ENCODE measurements around the gene XDH.
A peak's percentile ranks its signal among the peaks of the same experiment; 100 is the strongest.

XDH gene

DNA sequence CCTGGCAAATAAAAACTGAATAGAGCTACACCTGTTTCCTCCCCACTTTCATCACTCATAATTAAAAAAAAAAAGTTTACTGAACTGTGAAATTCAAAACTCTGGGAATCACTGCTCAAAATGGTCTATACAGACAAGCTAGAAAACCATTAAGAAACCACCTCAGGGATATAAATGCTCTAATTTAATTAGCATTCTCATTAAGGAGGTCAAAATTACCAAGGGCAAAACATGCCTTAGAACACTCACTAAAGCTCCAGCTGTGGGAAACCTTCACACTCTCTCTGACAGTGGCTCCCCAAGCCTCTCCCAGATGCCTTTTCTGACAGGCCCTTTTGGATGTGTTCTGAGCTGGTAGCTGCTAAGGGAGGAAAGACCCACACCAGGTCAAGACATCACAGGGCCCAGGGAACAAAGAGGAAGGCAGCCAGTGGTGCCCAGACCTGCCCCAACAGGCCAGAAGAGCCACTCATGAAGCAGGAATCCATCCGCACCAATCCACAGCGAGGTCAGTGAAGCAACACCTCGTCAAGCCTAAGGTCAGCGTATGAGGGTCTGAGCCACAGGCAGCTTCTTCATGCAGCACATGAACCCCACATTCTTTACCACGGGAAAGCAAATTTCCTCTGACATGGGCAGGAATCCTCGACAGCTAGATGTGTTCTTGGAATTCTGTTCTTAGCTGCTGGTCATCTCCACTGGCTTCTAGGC, 35.6 kb downstream of the XDH start:
- in situ Hi-C loops (cut with MboI; ENCODE audit: low pct_unique_long_range_greater_than_20kb, low sequenced_read_pairs), result no loop called here
- no peak for DNase-seq

DNA sequence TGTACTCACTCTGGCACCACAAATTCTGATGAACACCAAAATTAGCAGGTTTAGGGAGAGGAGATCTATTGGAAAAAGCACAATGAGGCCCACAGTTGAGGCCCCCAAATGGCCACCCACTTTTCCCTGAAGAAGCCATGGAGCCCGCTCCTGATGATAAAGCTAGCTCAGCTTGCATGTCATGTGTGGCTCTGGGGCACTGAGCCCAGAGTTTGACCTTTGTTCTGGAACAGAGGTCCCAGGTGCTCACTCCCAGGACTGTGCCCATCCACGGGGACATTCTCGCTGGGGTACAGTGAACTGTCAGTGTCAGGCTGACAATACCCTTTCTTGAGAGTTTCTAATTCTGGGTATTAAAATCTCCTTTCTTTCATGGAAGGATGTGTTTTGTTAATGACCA, 36.2 kb downstream of the XDH start:
- in situ Hi-C loops (cut with MboI; ENCODE audit: low pct_unique_long_range_greater_than_20kb, low sequenced_read_pairs), result no loop called here
- no peak for DNase-seq

DNA sequence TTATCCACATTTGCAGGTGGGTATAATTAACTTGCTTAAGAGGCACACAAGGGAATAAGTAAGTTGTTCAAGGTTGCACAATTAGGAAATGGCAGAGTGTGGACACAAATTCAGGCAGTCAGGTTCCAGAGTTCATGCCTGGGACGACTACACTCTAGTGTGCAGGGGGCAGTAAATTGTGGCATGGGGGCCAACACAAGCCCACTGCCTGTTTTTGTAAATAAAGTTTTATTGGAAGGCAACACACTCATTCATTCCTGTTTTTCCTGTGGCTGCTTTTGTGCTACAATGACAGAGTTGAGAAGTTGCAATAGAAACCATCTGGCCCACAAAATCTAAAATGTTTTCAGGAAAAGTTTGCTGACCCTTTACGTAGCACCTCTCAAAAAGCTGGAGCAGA, 41.4 kb downstream of the XDH start:
- in situ Hi-C loops (cut with MboI; ENCODE audit: low pct_unique_long_range_greater_than_20kb, low sequenced_read_pairs), result no loop called here
- no peak for DNase-seq

DNA sequence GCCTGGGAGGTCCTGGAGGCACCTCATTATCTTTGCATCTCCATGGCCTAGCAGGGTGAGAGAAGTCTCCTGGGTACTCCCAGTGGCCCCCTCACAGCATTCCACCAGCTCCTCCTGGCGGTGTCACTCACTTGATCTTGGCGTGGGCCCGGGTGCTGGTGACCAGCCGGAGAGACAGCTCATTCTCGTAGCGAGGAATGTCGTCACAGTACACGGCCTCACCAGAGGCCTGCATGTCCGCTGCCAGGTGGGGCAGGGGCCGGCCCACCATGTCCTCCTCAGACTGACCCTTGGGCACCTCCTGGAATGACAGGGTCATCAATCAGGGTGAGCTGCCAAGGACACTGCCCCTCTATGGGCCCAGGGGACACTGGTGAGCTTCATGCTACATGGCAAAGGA, 42.4 kb downstream of the XDH start:
- no peak for DNase-seq
- in situ Hi-C loops (cut with MboI; ENCODE audit: low pct_unique_long_range_greater_than_20kb, low sequenced_read_pairs), result no loop called here

DNA sequence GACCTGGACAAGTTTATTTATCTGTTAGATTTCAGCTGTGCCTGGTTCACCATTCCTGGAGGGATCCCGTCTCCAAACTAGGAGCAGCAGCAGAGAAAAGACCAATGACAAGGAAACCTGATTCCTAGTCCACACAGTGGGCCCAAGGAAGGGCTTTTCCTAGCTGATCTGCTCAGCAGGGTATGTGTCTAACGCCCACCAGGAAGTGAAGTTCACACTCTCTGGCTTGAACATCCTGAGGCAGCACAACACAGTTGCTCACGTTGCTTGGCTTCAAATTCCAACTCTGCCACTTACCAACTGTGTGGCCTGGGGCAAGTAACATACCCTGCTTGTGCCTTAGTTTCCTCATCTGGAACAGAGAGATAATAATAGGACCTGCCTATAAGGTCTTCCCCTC, 42.9 kb downstream of the XDH start:
- no peak for DNase-seq
- in situ Hi-C loops (cut with MboI; ENCODE audit: low pct_unique_long_range_greater_than_20kb, low sequenced_read_pairs), result no loop called here

DNA sequence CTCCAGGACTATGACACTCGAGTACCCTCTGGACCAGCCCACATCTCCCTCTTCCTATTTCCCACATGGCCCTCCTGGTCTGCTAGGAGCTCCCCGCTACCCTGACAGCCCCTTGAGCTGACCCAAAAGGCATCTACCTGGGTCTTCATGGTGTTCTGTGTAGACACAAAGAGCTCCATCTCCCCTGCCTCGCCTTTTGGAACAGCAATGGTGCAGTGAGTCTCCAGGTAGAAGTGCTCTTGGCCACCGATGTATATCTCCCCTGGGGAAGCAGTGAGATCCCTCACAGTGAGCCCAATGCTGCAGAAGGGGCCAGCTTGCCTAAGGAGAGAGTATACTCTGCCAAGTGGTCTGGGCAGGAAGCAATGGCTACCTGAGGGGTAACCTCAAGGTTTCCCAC, 47.8 kb downstream of the XDH start:
- DNase-seq, result no peak
- in situ Hi-C loops (cut with MboI; ENCODE audit: low pct_unique_long_range_greater_than_20kb, low sequenced_read_pairs), result no loop called here

DNA sequence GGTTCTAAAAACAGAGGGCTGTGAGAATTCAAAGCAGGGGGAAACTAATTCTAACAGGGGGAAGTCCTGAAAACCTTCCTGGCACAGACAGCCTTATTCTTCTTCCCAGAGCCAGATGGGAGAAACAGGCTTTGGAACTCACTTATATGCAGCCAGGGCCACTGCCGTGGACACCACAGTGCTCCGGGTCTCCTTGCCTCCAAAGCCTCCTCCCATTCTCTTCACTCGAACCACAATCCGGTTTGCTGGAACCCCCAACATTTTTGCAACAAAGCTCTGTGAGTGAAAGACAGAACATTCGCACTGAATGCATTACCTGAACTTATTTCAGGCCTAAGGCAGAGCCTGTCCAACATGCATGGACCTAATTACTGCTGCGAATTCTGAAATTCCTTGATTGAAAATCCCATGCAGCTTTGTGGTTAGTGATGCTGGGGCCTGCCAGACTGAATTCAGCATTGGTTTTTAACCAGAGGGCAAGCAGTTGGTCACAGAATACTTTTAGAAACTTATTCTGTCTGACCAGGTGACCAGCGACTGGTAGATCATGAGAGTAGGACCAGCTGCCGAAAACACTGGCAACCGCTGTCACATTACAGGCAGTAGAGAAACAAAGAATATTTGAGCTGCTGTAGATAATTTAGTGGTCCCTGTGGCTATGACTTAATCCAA, 48.6 kb downstream of the XDH start:
- no peak for DNase-seq
- in situ Hi-C loops (cut with MboI; ENCODE audit: low pct_unique_long_range_greater_than_20kb, low sequenced_read_pairs), result no loop called here

DNA sequence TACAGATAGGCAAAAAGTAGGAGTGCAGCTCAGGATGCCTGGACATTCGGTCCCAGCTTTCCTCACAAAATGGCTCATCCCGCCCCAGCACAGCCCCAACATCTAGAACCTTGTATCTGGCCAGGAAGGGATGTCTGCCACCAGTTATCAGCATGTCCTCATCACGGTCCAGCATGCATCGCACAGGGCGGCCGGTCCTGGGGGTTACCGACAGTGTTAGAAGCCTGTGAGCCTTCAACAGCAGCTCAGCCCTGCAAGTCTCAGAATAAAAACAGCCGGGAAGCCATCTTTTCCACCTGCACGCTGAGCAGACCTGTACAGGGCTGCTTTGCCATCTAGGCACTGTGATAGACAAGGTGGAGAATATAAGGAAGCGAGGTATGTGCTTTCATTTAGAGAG, 49.2 kb downstream of the XDH start:
- no peak for DNase-seq
- in situ Hi-C loops (cut with MboI; ENCODE audit: low pct_unique_long_range_greater_than_20kb, low sequenced_read_pairs), result no loop called here

DNA sequence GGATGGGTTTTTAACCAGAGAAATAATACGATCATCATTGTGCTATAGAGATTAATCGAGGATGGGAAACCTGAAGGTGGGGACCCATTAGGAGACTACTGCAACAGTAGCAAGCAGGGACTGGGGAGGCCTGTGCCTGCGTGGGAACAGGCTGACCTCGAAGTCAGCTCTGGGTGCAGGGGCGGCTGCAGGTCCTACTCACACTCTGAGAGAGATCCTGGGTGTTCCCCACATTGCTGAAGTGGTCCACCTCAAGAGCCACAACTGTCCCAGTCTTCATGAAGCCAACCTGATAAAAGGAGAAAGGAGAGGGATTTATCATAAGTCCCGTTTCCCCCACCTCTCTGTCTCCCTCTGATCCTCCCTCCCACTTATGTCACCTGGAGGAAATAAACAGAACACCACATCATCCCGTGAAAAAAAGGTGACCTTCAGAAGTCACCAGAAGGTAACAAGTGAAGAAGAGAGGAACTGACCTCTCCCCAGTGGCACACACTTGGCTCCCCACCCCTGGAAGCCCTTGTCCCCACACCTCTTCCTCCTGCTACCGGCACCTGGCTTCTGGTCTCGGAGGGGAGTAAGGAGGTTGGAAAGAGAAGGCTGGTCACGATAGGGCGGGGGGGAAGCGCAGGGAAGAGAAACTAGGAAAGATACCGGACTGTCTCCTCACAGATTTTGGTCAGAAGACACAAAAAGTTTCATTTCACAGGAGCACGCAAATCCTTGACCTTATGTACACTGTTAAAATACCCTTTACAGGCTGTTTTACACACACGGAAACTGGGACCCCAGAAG, 50.4 kb downstream of the XDH start:
- in situ Hi-C loops (cut with MboI; ENCODE audit: low pct_unique_long_range_greater_than_20kb, low sequenced_read_pairs), result no loop called here
- DNase-seq, result no peak

DNA sequence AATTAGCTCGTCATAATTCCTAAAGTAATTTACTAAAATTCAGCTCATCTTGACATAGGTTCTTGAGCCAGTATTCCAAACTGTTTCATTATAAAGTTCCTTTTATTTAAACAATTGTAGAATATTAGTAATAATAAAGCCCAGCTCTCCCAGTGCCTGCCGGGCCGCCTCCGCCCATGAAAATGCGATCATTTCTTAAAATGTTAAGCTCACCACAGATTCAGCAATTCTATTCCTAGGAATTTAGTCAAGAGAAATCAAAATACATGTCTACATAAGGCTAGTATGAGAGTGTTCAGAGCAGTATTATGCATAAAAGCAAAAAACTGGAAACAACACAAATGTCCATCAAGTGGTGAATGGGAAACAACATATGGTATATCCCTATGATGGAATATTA, 52.0 kb downstream of the XDH start:
- no peak for DNase-seq
- in situ Hi-C loops (cut with MboI; ENCODE audit: low pct_unique_long_range_greater_than_20kb, low sequenced_read_pairs), result no loop called here

DNA sequence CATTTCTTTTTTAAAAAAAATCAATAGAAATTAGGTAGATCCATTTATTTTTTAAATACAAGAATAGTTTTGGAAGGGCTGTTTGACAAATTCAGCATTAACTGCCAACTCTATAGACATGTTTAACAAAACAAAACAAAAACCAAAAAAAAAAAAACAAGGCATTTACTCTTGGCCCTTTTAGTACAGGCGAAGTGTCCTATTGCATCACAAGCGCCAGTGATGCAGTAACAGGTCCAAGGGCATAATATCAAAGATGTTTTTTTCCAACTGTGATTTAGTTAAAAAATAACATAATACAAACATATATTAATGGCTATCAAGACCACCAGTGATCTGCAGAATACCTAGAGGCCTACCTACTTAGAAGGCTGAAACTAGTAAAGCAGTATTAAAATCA, 55.3 kb downstream of the XDH start:
- DNase-seq, result no peak
- in situ Hi-C loops (cut with MboI; ENCODE audit: low pct_unique_long_range_greater_than_20kb, low sequenced_read_pairs), result no loop called here

DNA sequence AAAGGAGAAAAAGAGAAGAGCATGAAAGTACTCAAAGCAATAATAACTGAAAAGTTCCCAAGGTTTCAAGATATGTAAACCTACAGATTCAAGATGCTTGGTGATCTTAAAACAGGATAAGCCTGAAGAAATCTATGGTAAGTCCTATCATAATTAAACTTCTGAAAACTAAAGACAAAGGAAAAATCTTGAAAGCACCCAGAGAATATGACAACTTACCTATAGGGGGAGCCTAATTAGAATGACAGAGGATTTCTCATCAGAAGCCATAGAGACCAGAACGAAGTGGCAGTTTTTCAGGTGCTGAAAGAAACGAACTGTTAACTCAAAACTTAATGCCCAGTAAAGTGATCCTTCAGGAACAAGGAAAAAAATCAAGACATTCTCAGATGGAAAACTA, 59.7 kb downstream of the XDH start:
- DNase-seq, result peak; percentile 15
- in situ Hi-C loops (cut with MboI; ENCODE audit: low pct_unique_long_range_greater_than_20kb, low sequenced_read_pairs), result no loop called here

DNA sequence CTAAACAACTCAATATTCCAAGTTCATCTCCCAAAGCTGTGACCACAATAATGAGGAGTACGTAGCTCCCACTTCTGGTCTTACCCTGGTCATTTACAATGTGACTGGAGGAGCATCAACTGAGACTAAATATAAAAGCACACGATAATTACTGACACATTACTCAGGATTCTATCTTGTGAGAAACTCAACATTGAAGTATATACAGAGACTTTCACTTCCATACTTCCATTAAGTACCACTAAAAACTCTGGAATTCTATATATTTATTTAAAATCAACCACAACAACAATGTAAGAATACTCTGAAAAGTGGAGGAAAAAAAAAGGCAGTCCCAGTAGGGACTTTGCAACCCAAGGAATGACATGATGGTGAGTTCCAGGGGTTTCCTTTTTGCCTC, 61.4 kb downstream of the XDH start:
- no peak for DNase-seq
- in situ Hi-C loops (cut with MboI; ENCODE audit: low pct_unique_long_range_greater_than_20kb, low sequenced_read_pairs), result no loop called here

DNA sequence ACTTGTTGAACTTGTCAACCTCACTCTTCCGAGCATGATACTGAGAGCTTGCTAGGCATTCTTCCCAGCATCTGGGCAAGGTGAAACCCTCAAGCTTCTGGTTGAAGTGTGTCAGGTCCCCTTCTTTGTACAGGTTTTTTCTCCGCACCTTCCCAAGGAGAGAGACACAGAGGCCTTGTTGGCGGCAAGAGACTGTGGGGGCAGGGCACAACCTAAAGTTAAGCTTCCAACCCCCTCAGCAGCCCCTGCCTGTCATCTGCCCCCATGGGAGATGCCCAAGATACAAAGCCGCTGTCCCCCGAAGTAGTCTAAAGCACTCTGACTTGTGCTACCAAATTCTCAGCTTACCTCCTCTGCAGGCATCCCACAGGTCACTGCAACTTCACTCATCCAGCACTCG, 64.9 kb downstream of the XDH start:
- in situ Hi-C loops (cut with MboI; ENCODE audit: low pct_unique_long_range_greater_than_20kb, low sequenced_read_pairs), result loop anchor here (25.0 kb wide), 1 partner anchor 612 kb away; no protein-coding TSS in a partner anchor
- DNase-seq, result no peak

DNA sequence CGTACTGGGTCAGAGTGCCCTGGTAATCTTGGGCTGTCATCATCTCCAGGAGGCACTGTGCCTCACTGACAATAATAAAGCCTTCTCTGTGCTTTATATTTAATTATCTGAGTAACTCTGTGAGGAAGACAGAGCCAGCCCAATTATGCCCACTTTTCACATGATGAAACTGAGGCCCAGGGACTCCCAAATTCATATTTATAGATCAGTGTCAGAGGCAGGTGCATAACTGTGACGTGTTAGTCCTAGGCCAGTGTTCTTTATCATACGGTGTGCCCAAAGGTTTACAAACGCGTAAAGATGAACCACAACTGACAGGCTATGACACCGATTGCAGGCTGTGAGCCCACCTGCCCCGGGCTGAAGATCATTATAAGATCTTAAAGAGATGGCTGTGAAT, 65.4 kb downstream of the XDH start:
- DNase-seq, result no peak
- in situ Hi-C loops (cut with MboI; ENCODE audit: low pct_unique_long_range_greater_than_20kb, low sequenced_read_pairs), result loop anchor here (25.0 kb wide), 1 partner anchor 612 kb away; no protein-coding TSS in a partner anchor

DNA sequence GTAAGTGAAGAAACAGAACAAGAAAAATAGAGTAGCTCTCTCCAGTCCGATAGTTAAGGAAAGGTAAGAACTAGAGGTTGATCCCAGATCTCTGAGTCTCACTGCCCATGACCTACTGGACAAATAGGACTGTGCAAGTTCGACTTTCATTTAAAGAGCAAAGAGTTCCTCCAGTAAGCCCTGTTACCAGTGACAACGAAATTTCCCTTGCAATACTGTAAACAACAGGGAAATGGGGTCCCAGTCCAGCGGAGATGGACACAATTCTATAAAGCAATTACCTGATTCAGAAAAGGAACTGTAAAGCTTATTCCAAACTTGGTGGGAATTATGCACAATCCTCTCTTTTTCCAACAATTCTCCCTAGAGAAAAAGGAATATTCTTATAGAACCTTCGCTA, 65.9 kb downstream of the XDH start:
- no peak for DNase-seq
- in situ Hi-C loops (cut with MboI; ENCODE audit: low pct_unique_long_range_greater_than_20kb, low sequenced_read_pairs), result loop anchor here (25.0 kb wide), 1 partner anchor 611 kb away; no protein-coding TSS in a partner anchor

DNA sequence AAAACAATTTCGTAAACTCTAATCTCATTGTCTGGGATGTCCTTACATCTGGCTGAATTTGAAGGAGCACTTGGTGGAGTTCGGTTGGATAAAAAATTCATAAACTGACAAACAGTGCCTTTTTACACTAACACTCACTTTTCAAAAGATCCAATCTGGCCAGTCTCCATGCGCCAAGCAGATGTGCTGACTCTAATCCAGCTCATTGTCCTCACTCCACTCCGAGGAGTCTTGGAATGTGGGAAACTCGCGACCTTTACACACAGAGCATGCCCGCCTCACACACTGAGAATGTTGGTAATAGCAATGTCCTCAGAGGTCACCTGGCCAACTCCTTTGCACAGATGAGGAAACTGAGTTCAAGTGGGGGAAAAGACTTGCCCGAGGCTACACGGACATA, 66.8 kb downstream of the XDH start:
- in situ Hi-C loops (cut with MboI; ENCODE audit: low pct_unique_long_range_greater_than_20kb, low sequenced_read_pairs), result loop anchor here (25.0 kb wide), 1 partner anchor 610 kb away; no protein-coding TSS in a partner anchor
- no peak for DNase-seq

DNA sequence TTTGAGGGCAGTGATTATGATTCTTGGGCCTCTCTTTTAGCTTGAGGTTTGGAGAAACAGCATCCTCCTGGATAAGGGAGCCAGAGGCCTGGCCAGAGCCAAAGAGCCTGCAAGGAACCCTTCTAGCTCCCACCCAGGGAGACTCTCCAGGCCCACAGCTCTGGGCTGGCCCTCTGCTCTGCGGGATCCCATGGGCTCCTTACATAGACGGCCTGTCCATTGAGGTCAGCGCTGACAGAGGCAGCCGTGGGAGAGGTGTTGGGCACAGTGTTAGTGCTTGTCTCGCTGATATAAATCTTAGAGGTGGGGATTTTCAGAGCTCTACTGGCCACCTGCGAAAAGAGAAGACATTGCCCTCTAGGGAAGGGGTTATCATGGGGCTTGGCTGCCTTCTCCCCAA, 67.2 kb downstream of the XDH start:
- no peak for DNase-seq
- in situ Hi-C loops (cut with MboI; ENCODE audit: low pct_unique_long_range_greater_than_20kb, low sequenced_read_pairs), result loop anchor here (25.0 kb wide), 1 partner anchor 610 kb away; no protein-coding TSS in a partner anchor

DNA sequence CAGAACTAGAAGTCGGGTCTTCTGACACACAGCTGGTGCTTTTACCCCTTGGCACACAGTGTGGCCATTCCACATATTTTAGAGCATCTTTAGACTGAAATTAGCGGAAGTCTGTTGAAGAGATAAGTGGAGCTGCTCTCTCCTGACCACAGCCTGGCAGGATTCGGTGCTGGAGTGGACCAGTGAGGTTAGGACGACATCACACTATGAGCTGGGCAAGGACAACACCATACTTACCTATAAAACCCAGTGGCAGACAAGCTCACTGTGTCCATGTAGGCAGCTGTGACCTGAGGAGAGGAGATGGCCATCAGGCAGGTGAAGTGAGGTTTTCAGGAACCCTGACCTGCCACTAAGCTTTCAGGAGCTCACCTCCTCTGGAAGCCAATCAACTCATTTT, 70.1 kb downstream of the XDH start:
- no peak for DNase-seq
- in situ Hi-C loops (cut with MboI; ENCODE audit: low pct_unique_long_range_greater_than_20kb, low sequenced_read_pairs), result loop anchor here (25.0 kb wide), 1 partner anchor 607 kb away; no protein-coding TSS in a partner anchor

DNA sequence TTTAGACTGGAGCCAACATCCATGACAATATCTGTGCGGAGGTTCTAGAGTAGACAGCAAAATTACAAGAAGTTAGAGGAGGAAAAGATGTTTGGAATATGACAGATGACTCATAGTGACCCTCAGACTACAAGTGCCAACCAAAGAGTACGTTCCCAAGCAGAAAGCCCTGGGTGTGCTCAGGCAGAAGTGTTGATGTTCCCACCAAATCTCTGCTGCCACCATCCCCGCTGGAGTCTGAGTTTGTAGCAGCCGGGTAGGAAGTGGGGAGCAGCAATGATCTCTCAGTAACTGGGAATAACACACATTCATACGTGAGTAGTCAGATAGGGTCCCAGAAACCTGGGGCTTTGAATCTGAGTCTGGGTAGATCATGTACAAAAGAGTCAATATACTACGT, 73.2 kb downstream of the XDH start:
- in situ Hi-C loops (cut with MboI; ENCODE audit: low pct_unique_long_range_greater_than_20kb, low sequenced_read_pairs), result loop anchor here (25.0 kb wide), 1 partner anchor 604 kb away; no protein-coding TSS in a partner anchor

More for the DNA sequence above, 73.2 kb downstream of the XDH start:
- DNase-seq, result no peak
